IMR-90 (cell line): ENCODE data around the gene TTBK2. TPM values are rescaled to one million over a fixed set of nuclear protein-coding genes. Genes with fewer than 3 reads are reported as not detected.

Experiments
- ATAC-seq: fragments of 200-7000 bp; cut with Tn5 transposase; 2 replicates; pipeline ENCODE4 v1.9.1; 2020; ENCODE audit warnings: low read depth, mild to moderate bottlenecking, moderate library complexity
- BruUV-seq: library from RNA; stranded (reverse); fragments of 400-500 nt; replicated peaks from 2 replicates; lab custom pipeline; 2021; lab: Mats Ljungman, UMichigan
- CTCF ChIA-PET: fragments of 300-600 bp; formaldehyde crosslinking; extraction: SDS; loops from one replicate; lab custom pipeline; 2021; ENCODE audit warnings: antibody characterized with exemption; lab: Yijun Ruan, JAX
- POLR2A ChIA-PET: fragments of 300-600 bp; sonication (Branson Sonifier 250); formaldehyde crosslinking; loops from one replicate; lab custom pipeline; 2022; ENCODE audit warnings: antibody characterized with exemption; ENCODE audit not compliant: unreplicated experiment; lab: Charles Lee
- DNase-seq: peaks from one replicate; pipeline ENCODE4 v3.0.0; 2013
- H2AFZ ChIP-seq: replicated peaks from 2 replicates; pipeline ENCODE3; 2013; ENCODE audit warnings: low read length, mild to moderate bottlenecking; ENCODE audit not compliant: poor library complexity
- H2AK5ac ChIP-seq: 2 replicates; pipeline ENCODE4 v1.6.1; 2013; ENCODE audit warnings: low read depth, low read length, inconsistent platforms
- H2AK9ac ChIP-seq: replicated peaks from 2 replicates; pipeline ENCODE3; 2013; ENCODE audit warnings: mild to moderate bottlenecking, low read depth, low read length, moderate library complexity; ENCODE audit not compliant: poor library complexity
- H2BK120ac ChIP-seq: 2 replicates; pipeline ENCODE4 v1.6.1; 2013; ENCODE audit warnings: low read depth, low read length, inconsistent platforms
- H2BK15ac ChIP-seq: 3 replicates; pipeline ENCODE4 v1.6.1; 2013; ENCODE audit warnings: low read depth, low read length, inconsistent platforms
- H2BK20ac ChIP-seq: 2 replicates; pipeline ENCODE4 v1.6.1; 2013; ENCODE audit warnings: low read depth, mild to moderate bottlenecking, inconsistent platforms, low read length, moderate library complexity
- H2BK5ac ChIP-seq: 2 replicates; pipeline ENCODE4 v1.6.1; 2013; ENCODE audit warnings: mild to moderate bottlenecking, low read depth, low read length, inconsistent platforms; ENCODE audit not compliant: poor library complexity, severe bottlenecking
- H3K14ac ChIP-seq: replicated peaks from 2 replicates; pipeline ENCODE4 v1.6.1; 2013; ENCODE audit warnings: low read depth, low read length, inconsistent platforms
- H3K18ac ChIP-seq: 2 replicates; pipeline ENCODE4 v1.6.1; 2013; ENCODE audit warnings: low read depth, low read length, control low read depth
- H3K23ac ChIP-seq: 2 replicates; pipeline ENCODE4 v1.6.1; 2013; ENCODE audit warnings: low read depth, low read length, inconsistent platforms
- H3K27ac ChIP-seq: 2 replicates; pipeline ENCODE4 v1.5.1; 2013; ENCODE audit warnings: mild to moderate bottlenecking, control low read depth, low read length; ENCODE audit not compliant: insufficient read depth
- H3K27me3 ChIP-seq: 2 replicates; pipeline ENCODE4 v1.6.1; 2013; ENCODE audit warnings: low read length; ENCODE audit not compliant: control insufficient read depth, insufficient read depth
- H3K36me3 ChIP-seq: 2 replicates; pipeline ENCODE4 v1.6.1; 2013; ENCODE audit warnings: low read length, mixed read lengths; ENCODE audit not compliant: control insufficient read depth, insufficient read depth
- H3K4ac ChIP-seq: 2 replicates; pipeline ENCODE4 v1.6.1; 2013; ENCODE audit warnings: low read depth, low read length, inconsistent platforms
- H3K4me1 ChIP-seq: 2 replicates; pipeline ENCODE4 v1.6.1; 2013; ENCODE audit warnings: low read length, mixed read lengths; ENCODE audit not compliant: control insufficient read depth, insufficient read depth
- H3K4me2 ChIP-seq: 2 replicates; pipeline ENCODE4 v1.6.1; 2013; ENCODE audit warnings: low read depth, mild to moderate bottlenecking, control low read depth, low read length, moderate library complexity
- H3K4me3 ChIP-seq: 2 replicates; pipeline ENCODE4 v1.5.1; 2013; ENCODE audit warnings: low read depth, mild to moderate bottlenecking, control low read depth, low read length, moderate library complexity; ENCODE audit not compliant: insufficient read depth
- H3K56ac ChIP-seq: 2 replicates; pipeline ENCODE4 v1.6.1; 2013; ENCODE audit warnings: low read length, inconsistent platforms; ENCODE audit not compliant: insufficient read depth; ENCODE audit errors: extremely low read depth
- H3K79me1 ChIP-seq, 2 experiments: 2 replicates each; pipeline ENCODE4 v1.6.1; 2013; ENCODE audit warnings: low read length in 2 of 2, inconsistent platforms in 1 of 2, low read depth in 1 of 2
- H3K9ac ChIP-seq: 2 replicates; pipeline ENCODE4 v1.6.1; 2013; ENCODE audit warnings: low read depth, low read length, control low read depth
- H3K9me1 ChIP-seq: 2 replicates; pipeline ENCODE4 v1.6.1; 2013; ENCODE audit warnings: low read length, inconsistent platforms; ENCODE audit not compliant: insufficient read depth
- H3K9me3 ChIP-seq: 2 replicates; pipeline ENCODE4 v1.6.1; 2013; ENCODE audit warnings: low read length; ENCODE audit not compliant: control insufficient read depth, insufficient read depth
- H4K20me1 ChIP-seq: 2 replicates; pipeline ENCODE4 v1.6.1; 2013; ENCODE audit warnings: low read length, inconsistent platforms; ENCODE audit not compliant: insufficient read depth
- H4K5ac ChIP-seq: 2 replicates; pipeline ENCODE4 v1.6.1; 2013; ENCODE audit warnings: mild to moderate bottlenecking, low read depth, low read length, control low read depth
- H4K8ac ChIP-seq, 2 experiments: 2 replicates each; pipeline ENCODE4 v1.6.1; 2013; ENCODE audit warnings: low read depth in 2 of 2, low read length in 2 of 2, control low read depth in 1 of 2, inconsistent platforms in 1 of 2
- H4K91ac ChIP-seq: 2 replicates; pipeline ENCODE4 v1.6.1; 2013; ENCODE audit warnings: low read depth, low read length, inconsistent platforms; ENCODE audit not compliant: insufficient read depth
- BHLHE40 ChIP-seq: fragments of 150-350 bp; IDR thresholded peaks from 2 replicates; pipeline ENCODE4 v1.6.1; 2016; ENCODE audit warnings: mild to moderate bottlenecking, low read depth, low read length
- CEBPB ChIP-seq: IDR thresholded peaks from 2 replicates; pipeline ENCODE4 v1.6.1; 2012; ENCODE audit warnings: low read depth, low read length, improper control_type of control experiment
- FOS ChIP-seq: fragments of 150-350 bp; IDR thresholded peaks from 2 replicates; pipeline ENCODE4 v1.6.1; 2016; ENCODE audit warnings: low read depth, low read length
- MAFK ChIP-seq: IDR thresholded peaks from 2 replicates; pipeline ENCODE4 v1.6.1; 2012; ENCODE audit warnings: low read depth, low read length, improper control_type of control experiment
- MAZ ChIP-seq: IDR thresholded peaks from 2 replicates; pipeline ENCODE4 v1.6.1; 2012; ENCODE audit warnings: low read depth, mild to moderate bottlenecking, low read length, improper control_type of control experiment, moderate library complexity, borderline replicate concordance
- MXI1 ChIP-seq: IDR thresholded peaks from 2 replicates; pipeline ENCODE4 v1.6.1; 2012; ENCODE audit warnings: low read depth, mild to moderate bottlenecking, low read length, moderate library complexity, borderline replicate concordance
- NFE2L2 ChIP-seq: fragments of 150-350 bp; IDR thresholded peaks from 2 replicates; pipeline ENCODE4 v1.6.1; 2016; ENCODE audit warnings: low read depth, mild to moderate bottlenecking, low read length
- RAD21 ChIP-seq: IDR thresholded peaks from 2 replicates; pipeline ENCODE4 v1.6.1; 2012; ENCODE audit warnings: low read length, improper control_type of control experiment
- SMC3 ChIP-seq: fragments of 150-350 bp; IDR thresholded peaks from 2 replicates; pipeline ENCODE4 v1.6.1; 2016; ENCODE audit warnings: low read depth, mild to moderate bottlenecking, antibody characterized with exemption, low read length, moderate library complexity
- WGBS, 2 experiments: methylation state at CpG; one replicate each; pipeline versions ENCODE4 v1.1.5 to v1.1.7; 2013; ENCODE audit warnings: missing lambda C conversion rate in 2 of 2; ENCODE audit not compliant: insufficient read length in 1 of 2; ENCODE audit errors: extremely low coverage in 2 of 2; 5-methylcytosine and 5-hydroxymethylcytosine counted together
- dilution Hi-C: fragments of 300-500 bp; cut with HindIII; formaldehyde crosslinking; loops from one replicate; pipeline ENCODE4 v1.14.3; 2018; ENCODE audit warnings: low sequenced_read_pairs; ENCODE audit not compliant: unreplicated experiment
- in situ Hi-C: fragments of 300-500 bp; cut with MboI; formaldehyde crosslinking; loops from 3 replicates; pipeline ENCODE4 v1.14.3; 2019; ENCODE audit warnings: low sequenced_read_pairs, inconsistent platforms, mixed read lengths
- intact Hi-C: fragments of 100-400 bp; cut with micrococcal nuclease; formaldehyde crosslinking; loops from 2 replicates; pipeline ENCODE4 v1.10.0; 2022
- polyA plus RNA-seq, 3 experiments: library from polyadenylated mRNA; depleted of rRNA; stranded (reverse); fragments of >200 nt; gene quantifications; 2 replicates each; pipeline ENCODE4 v1.2.3, GENCODE V29; 2012; ENCODE audit warnings: low replicate concordance in 1 of 3
- total RNA-seq: library from RNA; depleted of rRNA; stranded (reverse); fragments of >200 nt; gene quantifications from 2 replicates; pipeline ENCODE4 v1.2.3, GENCODE V29; 2012
- TF ChIP-seq, protein P1 (sequence below): conservative IDR thresholded peaks from 2 replicates; pipeline ENCODE4 v1.5.1; 2012; ENCODE audit warnings: mild to moderate bottlenecking, low read depth, low read length, improper control_type of control experiment
- TF ChIP-seq, protein P2 (sequence below): fragments of 150-350 bp; IDR thresholded peaks from 2 replicates; pipeline ENCODE4 v1.6.1; 2016; ENCODE audit warnings: low read depth, mild to moderate bottlenecking, low read length, moderate library complexity, borderline replicate concordance

The TTBK2 gene
- total and polyA plus RNA-seq, 2 of the 4 experiments (the other 2 are of a cell fraction), result 2.4 to 3.2 TPM

DNA sequence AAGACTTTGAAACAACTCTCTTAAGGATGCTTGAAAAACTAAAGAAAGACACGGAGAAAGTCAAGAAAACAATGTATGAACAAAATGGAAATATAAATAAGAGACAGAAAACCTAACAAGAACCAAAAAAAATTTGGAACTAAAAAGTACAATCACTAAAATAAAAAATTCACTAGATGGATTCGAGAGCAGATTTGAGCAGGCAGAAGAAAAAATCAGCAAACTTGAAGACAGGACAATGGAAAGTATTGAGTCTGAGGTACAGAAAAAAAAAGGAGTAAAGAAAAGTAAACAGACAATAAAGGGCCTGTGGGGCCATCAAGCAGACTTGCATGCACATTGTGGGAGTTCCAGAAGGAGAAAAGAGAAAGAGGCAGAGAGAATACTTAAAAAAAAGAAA, 170.3 kb downstream of the TTBK2 start:
- no peak overlapping the region for H4K8ac ChIP-seq
- dilution Hi-C loops, result no loop called here
- no CpG with 5 or more reads among the region's 2 CpGs for WGBS, 2 experiments
- no peak overlapping the region for H4K91ac ChIP-seq
- no peak overlapping the region for H4K5ac ChIP-seq
- H3K27me3 ChIP-seq, result no peaks in the 10 kb centered on the region
- no peaks in the 10 kb centered on the region for H3K9me3 ChIP-seq
- peaks cover 4% of the 10 kb centered on the region; the same call in 1 of the 2 replicates for H3K9me1 ChIP-seq
- H2BK5ac ChIP-seq, result no peak overlapping the region
- no peak for ATAC-seq
- no peak overlapping the region for H2AK9ac ChIP-seq
- no peak overlapping the region for H3K14ac ChIP-seq
- ChIA-PET CTCF (no interaction called here), POLR2A (no interaction called here)
- H2AK5ac ChIP-seq, result no peak overlapping the region
- H3K9ac ChIP-seq, result no peak overlapping the region
- H2BK20ac ChIP-seq, result no peak overlapping the region
- no peak overlapping the region for H3K56ac ChIP-seq
- no peak overlapping the region for H3K4ac ChIP-seq
- no peak overlapping the region for H3K18ac ChIP-seq
- H3K27ac ChIP-seq, result no peak overlapping the region
- intact Hi-C loops, result no loop called here
- H3K4me2 ChIP-seq, result no peak overlapping the region
- TF ChIP-seq RAD21, result no peak
- no peak for TF ChIP-seq BHLHE40
- no peak for TF ChIP-seq MAZ
- TF ChIP-seq, protein P1, sequence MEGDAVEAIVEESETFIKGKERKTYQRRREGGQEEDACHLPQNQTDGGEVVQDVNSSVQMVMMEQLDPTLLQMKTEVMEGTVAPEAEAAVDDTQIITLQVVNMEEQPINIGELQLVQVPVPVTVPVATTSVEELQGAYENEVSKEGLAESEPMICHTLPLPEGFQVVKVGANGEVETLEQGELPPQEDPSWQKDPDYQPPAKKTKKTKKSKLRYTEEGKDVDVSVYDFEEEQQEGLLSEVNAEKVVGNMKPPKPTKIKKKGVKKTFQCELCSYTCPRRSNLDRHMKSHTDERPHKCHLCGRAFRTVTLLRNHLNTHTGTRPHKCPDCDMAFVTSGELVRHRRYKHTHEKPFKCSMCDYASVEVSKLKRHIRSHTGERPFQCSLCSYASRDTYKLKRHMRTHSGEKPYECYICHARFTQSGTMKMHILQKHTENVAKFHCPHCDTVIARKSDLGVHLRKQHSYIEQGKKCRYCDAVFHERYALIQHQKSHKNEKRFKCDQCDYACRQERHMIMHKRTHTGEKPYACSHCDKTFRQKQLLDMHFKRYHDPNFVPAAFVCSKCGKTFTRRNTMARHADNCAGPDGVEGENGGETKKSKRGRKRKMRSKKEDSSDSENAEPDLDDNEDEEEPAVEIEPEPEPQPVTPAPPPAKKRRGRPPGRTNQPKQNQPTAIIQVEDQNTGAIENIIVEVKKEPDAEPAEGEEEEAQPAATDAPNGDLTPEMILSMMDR, result no peak
- TF ChIP-seq MXI1, result no peak
- no peak for TF ChIP-seq CEBPB
- no peak for TF ChIP-seq SMC3
- TF ChIP-seq NFE2L2, result no peak
- no peak for TF ChIP-seq FOS
- no peak for TF ChIP-seq MAFK
- TF ChIP-seq, protein P2, sequence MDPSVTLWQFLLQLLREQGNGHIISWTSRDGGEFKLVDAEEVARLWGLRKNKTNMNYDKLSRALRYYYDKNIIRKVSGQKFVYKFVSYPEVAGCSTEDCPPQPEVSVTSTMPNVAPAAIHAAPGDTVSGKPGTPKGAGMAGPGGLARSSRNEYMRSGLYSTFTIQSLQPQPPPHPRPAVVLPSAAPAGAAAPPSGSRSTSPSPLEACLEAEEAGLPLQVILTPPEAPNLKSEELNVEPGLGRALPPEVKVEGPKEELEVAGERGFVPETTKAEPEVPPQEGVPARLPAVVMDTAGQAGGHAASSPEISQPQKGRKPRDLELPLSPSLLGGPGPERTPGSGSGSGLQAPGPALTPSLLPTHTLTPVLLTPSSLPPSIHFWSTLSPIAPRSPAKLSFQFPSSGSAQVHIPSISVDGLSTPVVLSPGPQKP, result no peak
- BruUV-seq, result no TSS peak
- no peaks in the 10 kb centered on the region for H4K20me1 ChIP-seq
- in situ Hi-C loops, result no loop called here
- no peak for DNase-seq
- H3K36me3 ChIP-seq, result peaks cover 10% of the 10 kb centered on the region
- H2BK15ac ChIP-seq, result no peak overlapping the region
- no peaks in the 10 kb centered on the region for H3K79me1 ChIP-seq
- H3K23ac ChIP-seq, result no peak overlapping the region
- H3K4me3 ChIP-seq, result no peak overlapping the region
- no peak overlapping the region for H2BK120ac ChIP-seq
- no peak overlapping the region for H2AFZ ChIP-seq
- no peaks in the 10 kb centered on the region for H3K4me1 ChIP-seq
